Brain microvascular endothelial cell (primary cell): ENCODE measurements around the gene TCF25.

Source experiments
- DNase-seq: peaks from one replicate; pipeline ENCODE4 v3.0.0-alpha.2; 2020
- H3K27ac ChIP-seq: fragments of 250-450 bp; sonication (Bioruptor Pico); 2 replicates; pipeline ENCODE4 v1.5.1; 2020; ENCODE audit warnings: mild to moderate bottlenecking, moderate library complexity
- H3K27me3 ChIP-seq: fragments of 250-450 bp; sonication (Bioruptor Pico); replicated peaks from 2 replicates; pipeline ENCODE4 v1.5.1; 2020; ENCODE audit warnings: mild to moderate bottlenecking
- H3K36me3 ChIP-seq: fragments of 250-450 bp; sonication (Bioruptor Pico); replicated peaks from 2 replicates; pipeline ENCODE4 v1.5.1; 2020; ENCODE audit warnings: mild to moderate bottlenecking
- H3K4me3 ChIP-seq: 2 replicates; pipeline ENCODE4 v1.5.1; 2011; ENCODE audit warnings: low read depth, mild to moderate bottlenecking, control low read depth, low read length, moderate library complexity
- in situ Hi-C: cut with HindIII; loops from 2 replicates; pipeline ENCODE4 v1.10.0; 2017; ENCODE audit warnings: low sequenced_read_pairs, low pct_ligation_motif_present
- TF ChIP-seq, protein P1 (sequence below): IDR thresholded peaks from 2 replicates; pipeline ENCODE4 v1.5.1; 2011; ENCODE audit warnings: low read depth, mild to moderate bottlenecking, moderate library complexity, low read length, control low read depth, inconsistent platforms; ENCODE audit errors: missing control alignments

TCF25 gene

GRCh38 chr16:89892055-89892630, 18.8 kb downstream of the TCF25 start:
- Histone ChIP-seq H3K27me3 (no peaks in the 10 kb centered on the region), H3K36me3 (peaks cover 78% of the 10 kb centered on the region), H3K27ac (no peak overlapping the region), H3K4me3 (no peak overlapping the region)
- no peak for DNase-seq
- TF ChIP-seq, protein P1, sequence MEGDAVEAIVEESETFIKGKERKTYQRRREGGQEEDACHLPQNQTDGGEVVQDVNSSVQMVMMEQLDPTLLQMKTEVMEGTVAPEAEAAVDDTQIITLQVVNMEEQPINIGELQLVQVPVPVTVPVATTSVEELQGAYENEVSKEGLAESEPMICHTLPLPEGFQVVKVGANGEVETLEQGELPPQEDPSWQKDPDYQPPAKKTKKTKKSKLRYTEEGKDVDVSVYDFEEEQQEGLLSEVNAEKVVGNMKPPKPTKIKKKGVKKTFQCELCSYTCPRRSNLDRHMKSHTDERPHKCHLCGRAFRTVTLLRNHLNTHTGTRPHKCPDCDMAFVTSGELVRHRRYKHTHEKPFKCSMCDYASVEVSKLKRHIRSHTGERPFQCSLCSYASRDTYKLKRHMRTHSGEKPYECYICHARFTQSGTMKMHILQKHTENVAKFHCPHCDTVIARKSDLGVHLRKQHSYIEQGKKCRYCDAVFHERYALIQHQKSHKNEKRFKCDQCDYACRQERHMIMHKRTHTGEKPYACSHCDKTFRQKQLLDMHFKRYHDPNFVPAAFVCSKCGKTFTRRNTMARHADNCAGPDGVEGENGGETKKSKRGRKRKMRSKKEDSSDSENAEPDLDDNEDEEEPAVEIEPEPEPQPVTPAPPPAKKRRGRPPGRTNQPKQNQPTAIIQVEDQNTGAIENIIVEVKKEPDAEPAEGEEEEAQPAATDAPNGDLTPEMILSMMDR = no peak
- in situ Hi-C loops = no loop called here

DNA sequence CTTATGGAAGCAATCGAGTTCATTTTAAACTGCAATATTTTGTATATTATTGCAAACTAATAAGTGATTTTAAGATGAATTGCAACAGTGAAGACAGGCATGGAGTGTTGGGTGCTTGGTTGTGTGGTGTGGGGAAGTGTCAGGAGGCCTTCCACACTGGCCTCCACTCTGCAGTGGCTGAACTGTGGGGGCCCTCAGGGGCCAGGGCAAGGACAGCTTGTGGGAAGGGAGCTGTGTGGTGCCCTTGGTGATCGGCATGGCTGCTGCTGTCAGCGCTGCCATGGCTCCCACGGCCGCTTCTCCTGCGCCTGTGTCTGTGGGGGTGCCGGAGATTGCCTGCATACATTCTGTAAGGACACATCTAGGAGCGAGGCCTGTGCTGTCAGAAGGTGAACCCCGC, 19.2 kb downstream of the TCF25 start:
- Histone ChIP-seq H3K27ac (no peak overlapping the region), H3K36me3 (peaks cover 78% of the 10 kb centered on the region), H3K27me3 (no peaks in the 10 kb centered on the region), H3K4me3 (no peak overlapping the region)
- no peak for DNase-seq
- TF ChIP-seq, protein P1 = no peak
- in situ Hi-C loops = no loop called here

DNA sequence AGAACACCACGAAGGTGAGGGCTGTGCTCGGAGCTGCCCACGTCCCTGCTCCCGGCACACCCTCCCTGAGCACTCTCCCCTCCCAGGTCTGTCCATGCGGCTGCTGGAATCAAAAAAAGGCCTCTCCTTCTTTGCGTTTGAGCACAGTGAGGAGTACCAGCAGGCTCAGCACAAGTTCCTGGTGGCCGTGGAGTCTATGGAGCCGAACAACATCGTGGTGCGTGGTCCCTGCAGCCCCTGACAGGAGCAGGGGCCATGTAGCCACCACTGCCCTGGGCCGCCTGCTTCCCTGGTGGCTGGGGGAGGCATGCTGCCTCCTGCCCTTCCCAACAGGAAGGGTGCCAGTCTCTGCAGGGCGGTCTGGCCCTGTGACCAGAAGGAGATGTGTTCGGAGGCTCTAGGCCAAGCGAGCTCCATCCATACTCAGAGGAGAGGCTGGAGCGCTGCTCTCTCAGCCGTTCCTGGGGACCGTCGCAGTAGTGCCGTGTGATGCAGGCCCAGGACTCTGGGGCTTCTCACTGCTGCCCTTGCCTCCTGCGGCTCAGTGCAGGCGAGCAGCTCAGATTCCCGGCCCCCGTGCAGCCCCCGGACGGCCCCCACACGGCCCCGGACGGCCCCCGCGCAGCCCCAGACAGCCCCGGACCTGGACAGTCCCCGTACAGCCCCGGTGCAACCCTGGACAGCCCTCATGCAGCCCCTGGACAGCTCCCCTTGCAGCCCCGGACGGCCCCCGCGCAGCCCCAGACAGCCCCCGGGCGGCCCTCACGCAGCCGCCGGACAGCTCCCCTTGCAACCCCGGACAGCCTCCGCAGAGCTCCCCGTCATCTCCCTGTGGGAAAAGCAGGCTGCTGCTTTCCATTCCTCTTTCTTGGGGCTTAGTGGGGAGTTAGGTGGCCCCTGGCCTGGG, 20.5 kb downstream of the TCF25 start:
- no peak overlapping the region for H3K27ac ChIP-seq
- in situ Hi-C loops = no loop called here
- no peak for DNase-seq
- peaks cover 81% of the 10 kb centered on the region for H3K36me3 ChIP-seq
- no peaks in the 10 kb centered on the region for H3K27me3 ChIP-seq
- TF ChIP-seq, protein P1 = no peak
- H3K4me3 ChIP-seq = no peak overlapping the region

GRCh38 chr16:89895482-89896250, 22.3 kb downstream of the TCF25 start:
- H3K27me3 ChIP-seq = no peaks in the 10 kb centered on the region
- peaks cover 83% of the 10 kb centered on the region for H3K36me3 ChIP-seq
- no peak for DNase-seq
- TF ChIP-seq, protein P1 = no peak
- no peak overlapping the region for H3K27ac ChIP-seq
- in situ Hi-C loops = no loop called here
- H3K4me3 ChIP-seq = no peak overlapping the region

DNA sequence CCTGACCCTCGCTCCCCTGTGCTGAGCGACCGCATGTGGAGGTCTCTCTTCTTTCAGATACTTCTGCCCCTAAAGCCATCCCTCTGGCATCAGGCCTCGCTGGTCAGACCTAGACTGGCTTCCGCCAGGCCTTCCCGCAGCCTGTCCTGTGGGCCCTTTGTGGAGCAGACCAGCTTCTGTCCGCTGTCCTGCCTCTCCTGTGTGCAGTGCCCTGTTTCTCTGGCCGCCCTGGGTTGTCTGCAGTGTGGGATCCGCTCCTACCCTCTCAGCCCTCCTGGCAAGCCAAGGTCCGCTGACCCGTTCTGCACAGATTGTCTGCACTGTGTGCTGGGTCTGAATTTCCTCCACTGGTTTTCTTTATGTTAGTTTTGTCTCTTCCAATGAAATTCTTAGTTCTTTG, 23.8 kb downstream of the TCF25 start:
- Histone ChIP-seq H3K36me3 (peaks cover 75% of the 10 kb centered on the region), H3K27ac (no peak overlapping the region), H3K27me3 (no peaks in the 10 kb centered on the region), H3K4me3 (no peak overlapping the region)
- DNase-seq = no peak
- in situ Hi-C loops = no loop called here
- TF ChIP-seq, protein P1 = no peak
